ENCODE measurements around the gene TXNDC8. TPM values are rescaled to one million over a fixed set of nuclear protein-coding genes. Genes with fewer than 3 reads are reported as not detected.

The TXNDC8 gene
- total RNA-seq, 1 experiment from 2014 or later: not detected

GRCh38 chr9:110382731-110383130, 45.1 kb upstream of the TXNDC8 start:
- ChIA-PET CTCF (no interaction called here), POLR2A (no interaction called here), RAD21 (ENCODE audit: low non-redundant PET in 1 of 2, low total read pairs in 2 of 2, uncharacterized antibody in 2 of 2, unreplicated experiment in 2 of 2) (no interaction called here)
- Histone ChIP-seq H3K9me2 (ENCODE audit: insufficient read depth) (no peaks in the 10 kb centered on the region), H3K36me3 (ENCODE audit: control insufficient read depth in 1 of 2, insufficient read depth in 2 of 2, low read length in 2 of 2) (no peaks in the 10 kb centered on the region), H3K79me2 (ENCODE audit: insufficient read depth, low read length) (no peaks in the 10 kb centered on the region), H2AFZ (ENCODE audit: low read depth, low read length, poor library complexity, severe bottlenecking) (no peak overlapping the region), H4K20me1 (ENCODE audit: insufficient read depth) (no peaks in the 10 kb centered on the region), H3K4me3 (replicated peaks in 1 of 2; ENCODE audit: low read depth in 1 of 2, low read length in 2 of 2) (no peak overlapping the region), H3K4me1 (ENCODE audit: control insufficient read depth in 1 of 2, insufficient read depth in 2 of 2, low read length in 2 of 2) (no peaks in the 10 kb centered on the region), H3K4me2 (ENCODE audit: low read length) (no peak overlapping the region), H3K27me3 (ENCODE audit: insufficient read depth, low read length) (peaks cover 9% of the 10 kb centered on the region), H3K27ac (ENCODE audit: low read depth, low read length) (no peak overlapping the region), H3K9me3 (ENCODE audit: control insufficient read depth in 1 of 2, insufficient read depth in 1 of 2, low read depth in 1 of 2, low read length in 2 of 2) (no peaks in the 10 kb centered on the region), H3K9ac (ENCODE audit: low read length) (no peak overlapping the region)
- no peak for DNase-seq (ENCODE audit: low read depth, low spot score)
- no peak for TF ChIP-seq YY1 (IDR thresholded peaks at IDR 0.05; ENCODE audit: extremely low read depth, insufficient replicate concordance, low read depth, low read length)
- no TSS peak for BruUV-seq (replicated peaks)
- intact Hi-C loops (cut with micrococcal nuclease): no loop called here
- ATAC-seq: no peak

DNA sequence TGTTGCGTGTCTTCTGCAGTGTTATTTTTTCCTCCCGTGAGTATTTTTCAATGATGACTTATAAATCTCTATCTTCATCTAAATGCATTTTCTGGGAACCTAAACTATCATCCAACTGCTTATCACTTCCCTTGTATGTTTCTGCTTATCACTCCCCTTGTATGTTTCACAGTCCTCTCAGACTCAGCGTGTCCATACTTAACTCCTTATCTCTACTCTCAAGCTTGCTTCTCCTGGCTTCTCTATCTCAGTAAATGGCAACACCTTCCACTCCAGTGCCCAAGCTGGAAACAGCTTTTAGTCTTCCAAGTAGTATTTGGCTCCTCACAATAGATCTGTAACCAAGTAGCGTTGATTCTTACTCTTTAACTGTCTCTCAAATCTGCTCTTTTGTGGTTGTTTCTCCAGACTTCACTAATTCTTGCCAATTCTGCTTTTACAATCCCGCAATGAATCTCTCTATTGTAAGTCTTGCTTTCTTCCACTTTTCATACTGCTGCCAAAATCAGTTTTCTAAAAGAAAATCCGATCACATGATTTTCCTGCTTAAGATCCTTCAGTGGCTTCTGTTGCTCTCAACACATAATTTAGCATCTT, 33.8 kb upstream of the TXNDC8 start:
- BruUV-seq (replicated peaks): no TSS peak
- Histone ChIP-seq H3K4me3 (replicated peaks in 1 of 2; ENCODE audit: low read depth in 1 of 2, low read length in 2 of 2) (no peak overlapping the region), H2AFZ (ENCODE audit: low read depth, low read length, poor library complexity, severe bottlenecking) (no peak overlapping the region), H3K36me3 (ENCODE audit: control insufficient read depth in 1 of 2, insufficient read depth in 2 of 2, low read length in 2 of 2) (no peaks in the 10 kb centered on the region), H3K27ac (ENCODE audit: low read depth, low read length) (no peak overlapping the region), H3K4me2 (ENCODE audit: low read length) (no peak overlapping the region), H3K9me2 (ENCODE audit: insufficient read depth) (no peaks in the 10 kb centered on the region), H3K79me2 (ENCODE audit: insufficient read depth, low read length) (no peaks in the 10 kb centered on the region), H3K4me1 (ENCODE audit: control insufficient read depth in 1 of 2, insufficient read depth in 2 of 2, low read length in 2 of 2) (no peaks in the 10 kb centered on the region), H3K9me3 (ENCODE audit: control insufficient read depth in 1 of 2, insufficient read depth in 1 of 2, low read depth in 1 of 2, low read length in 2 of 2) (no peaks in the 10 kb centered on the region), H4K20me1 (ENCODE audit: insufficient read depth) (no peaks in the 10 kb centered on the region), H3K9ac (ENCODE audit: low read length) (no peak overlapping the region), H3K27me3 (ENCODE audit: insufficient read depth, low read length) (peaks cover 7% of the 10 kb centered on the region; the same call in 1 of the 2 replicates)
- ChIA-PET CTCF (interaction anchor here (1.5 kb wide), 1 partner anchor 31 kb away, joined by 3 read pairs; no protein-coding TSS in a partner anchor), RAD21 (ENCODE audit: low non-redundant PET in 1 of 2, low total read pairs in 2 of 2, uncharacterized antibody in 2 of 2, unreplicated experiment in 2 of 2) (no interaction called here), POLR2A (no interaction called here)
- ATAC-seq (no peak), DNase-seq (ENCODE audit: low read depth, low spot score) (no peak)
- intact Hi-C loops (cut with micrococcal nuclease): no loop called here
- TF ChIP-seq POLR2AphosphoS5 (IDR thresholded peaks at IDR 0.05; ENCODE audit: low read depth, low read length) (no peak), SIN3A (IDR thresholded peaks at IDR 0.05; ENCODE audit: low read depth) (no peak), ZNF274 (IDR thresholded peaks at IDR 0.05; ENCODE audit: low read depth, low read length) (no peak), CEBPB (IDR thresholded peaks at IDR 0.05; ENCODE audit: low read depth) (no peak)

Measured in HCT116 (cell line).